NCI-H460 (cell line): ENCODE measurements around the gene PRRG1. TPM values are rescaled to one million over a fixed set of nuclear protein-coding genes. Genes with fewer than 3 reads are reported as not detected.
"Not testable (repeated sequence)": the region's sequence is repeated elsewhere in the genome, so short reads cannot be mapped to it uniquely, and the experiment has no call there.

ENCODE experiments used
- DNase-seq: peaks from one replicate; pipeline ENCODE4 v3.0.0-alpha.2; 2016; ENCODE audit warnings: low read depth; ENCODE audit errors: extremely low read depth
- polyA plus RNA-seq: library from polyadenylated mRNA; depleted of rRNA; stranded (reverse); fragments of >200 nt; gene quantifications from 2 replicates; pipeline ENCODE4 v1.2.3, GENCODE V29; 2014; cell fraction: nucleus; rRNA removed
- total RNA-seq: library from RNA; depleted of rRNA; stranded (reverse); fragments of >200 nt; shearing (Covaris generic); gene quantifications from 2 replicates; pipeline ENCODE4 v1.2.3, GENCODE V29; 2014; rRNA removed

Gene PRRG1
- 18.9 and 23.1 TPM in 2 replicates for total RNA-seq
- polyA plus RNA-seq: 10.7 and 15.0 TPM in 2 replicates

DNA sequence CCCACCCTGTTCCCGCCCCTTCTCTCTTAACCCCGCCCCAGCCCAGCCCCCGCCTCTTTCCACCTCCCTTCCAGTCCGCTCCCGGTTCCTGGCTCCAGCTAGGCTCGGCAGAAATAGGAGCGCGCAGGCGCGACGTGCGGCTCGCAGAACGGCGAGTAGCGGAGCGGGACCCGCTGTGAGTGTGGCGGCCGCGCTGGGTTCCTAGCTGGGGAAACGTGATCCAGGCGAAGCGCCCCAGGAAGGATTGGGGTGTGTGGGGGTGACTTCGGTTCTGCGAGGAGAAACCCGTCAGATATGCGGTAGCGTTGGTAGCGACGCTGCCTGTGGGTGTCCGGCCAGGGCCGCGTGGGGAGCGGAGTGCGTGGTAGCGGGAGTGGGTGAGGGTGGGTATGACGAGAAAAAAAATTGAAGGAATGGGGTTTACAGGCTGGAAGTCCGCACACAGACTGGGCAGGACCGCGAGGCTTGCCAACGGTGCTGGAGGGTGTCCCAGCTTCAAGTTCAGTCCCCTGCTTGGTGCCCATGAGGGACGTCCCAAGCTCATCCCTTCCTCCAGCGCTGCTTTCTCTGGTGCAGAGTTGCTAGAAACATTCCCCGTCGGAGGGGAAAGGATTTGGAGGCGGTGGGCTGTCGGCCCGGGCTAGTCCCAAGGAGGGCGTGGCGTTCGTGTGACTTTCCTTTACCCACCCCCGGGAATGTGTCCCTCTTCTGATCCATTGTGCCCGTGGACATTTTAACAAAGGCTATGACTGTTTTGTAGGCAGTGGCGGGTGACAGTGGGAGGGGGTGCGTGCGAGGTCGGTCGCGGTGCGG is at the start of gene PRRG1:
PRRG1 (plus strand) TSS at position 144 of the 813 bp plus-strand sequence. CDS start 56,886 bp downstream, outside the sequence.
- peak; percentile 80 for DNase-seq

DNA sequence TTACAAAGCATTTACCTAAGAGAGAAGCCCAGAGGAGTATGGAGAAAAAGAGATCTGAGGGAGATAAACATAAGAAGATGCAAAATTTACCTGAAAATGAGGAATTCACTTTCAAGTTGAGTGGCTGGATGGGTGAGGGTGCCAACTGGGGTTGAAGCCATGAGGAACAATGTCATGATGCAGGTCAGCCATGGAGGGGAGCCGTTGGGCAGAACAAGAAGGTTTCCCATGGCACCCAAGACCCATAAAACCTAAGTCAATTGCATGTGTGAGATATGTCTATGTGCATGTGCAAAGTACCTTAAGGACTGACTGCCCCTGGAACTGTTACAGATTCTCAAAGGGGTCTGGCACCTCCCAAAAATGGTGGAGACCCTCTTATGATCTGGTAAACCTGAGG is 46.6 kb upstream of the PRRG1 start:
- peak; percentile 11 for DNase-seq

DNA sequence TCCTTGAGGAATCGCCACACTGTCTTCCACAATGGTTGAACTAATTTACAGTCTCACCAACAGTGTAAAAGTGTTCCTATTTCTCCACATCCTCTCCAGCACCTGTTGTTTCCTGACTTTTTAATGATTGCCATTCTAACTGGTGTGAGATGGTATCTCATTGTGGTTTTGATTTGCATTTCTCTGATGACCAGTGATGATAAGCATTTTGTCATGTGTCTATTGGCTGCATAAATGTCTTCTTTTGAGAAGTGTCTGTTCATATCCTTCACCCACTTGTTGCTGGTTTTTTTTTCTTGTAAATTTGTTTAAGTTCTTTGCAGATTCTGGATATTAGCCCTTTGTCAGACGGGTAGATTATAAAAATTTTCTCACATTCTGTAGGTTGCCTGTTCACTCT is 43.9 kb upstream of the PRRG1 start:
- DNase-seq: not testable (repeated sequence)

DNA sequence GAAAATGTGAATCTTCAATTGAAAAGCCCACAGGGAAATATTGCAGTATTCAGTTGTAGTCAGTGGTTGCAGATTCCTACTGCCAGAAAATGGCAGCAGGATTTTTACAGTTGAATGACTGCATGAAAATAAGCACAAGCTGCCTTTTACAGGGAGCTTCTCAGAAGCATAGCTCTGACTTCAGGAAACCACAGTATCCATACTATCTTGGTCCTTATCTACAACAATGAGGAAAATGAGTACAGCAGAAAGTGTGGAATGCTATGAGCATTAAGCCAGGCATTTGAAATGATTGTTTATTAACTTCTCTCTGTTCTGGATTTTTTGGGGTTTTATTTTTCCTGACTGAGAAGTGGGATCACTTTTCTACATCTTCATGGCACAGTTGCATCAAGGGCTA is 34.6 kb upstream of the PRRG1 start:
- no peak for DNase-seq

DNA sequence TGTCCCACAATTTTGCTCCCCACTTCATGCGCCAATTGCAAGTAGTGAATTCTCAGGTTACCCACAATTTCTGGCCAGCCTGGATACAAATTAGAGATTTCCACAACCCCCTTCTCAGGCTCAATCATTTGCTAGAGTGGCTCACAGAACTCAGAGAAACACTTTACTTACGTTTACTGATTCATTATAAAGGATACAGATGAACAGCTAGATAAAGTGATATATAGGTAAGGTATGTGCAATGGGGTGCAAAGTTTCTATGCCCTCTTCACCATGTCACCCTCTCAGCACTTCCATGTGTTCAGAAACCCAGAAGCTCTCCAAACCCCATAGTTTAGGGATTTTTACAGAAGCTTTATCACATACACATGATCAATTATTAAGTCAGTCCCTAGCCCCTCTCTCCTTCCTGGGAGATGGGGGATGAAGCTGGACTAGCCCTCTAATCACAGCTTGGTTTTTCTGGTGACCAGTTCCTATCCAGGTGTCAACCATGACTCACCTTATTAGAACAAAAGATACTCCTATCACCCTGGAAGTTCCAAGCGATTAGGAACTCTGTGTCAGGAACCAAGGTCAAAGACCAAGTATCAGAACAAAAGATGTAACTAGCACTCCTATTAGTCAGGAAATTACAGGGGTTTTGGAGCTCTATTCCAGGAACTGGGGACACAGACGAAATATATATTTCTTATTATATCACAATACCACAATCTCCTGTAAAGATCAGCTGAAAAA is 33.5 kb upstream of the PRRG1 start:
- no peak for DNase-seq

DNA sequence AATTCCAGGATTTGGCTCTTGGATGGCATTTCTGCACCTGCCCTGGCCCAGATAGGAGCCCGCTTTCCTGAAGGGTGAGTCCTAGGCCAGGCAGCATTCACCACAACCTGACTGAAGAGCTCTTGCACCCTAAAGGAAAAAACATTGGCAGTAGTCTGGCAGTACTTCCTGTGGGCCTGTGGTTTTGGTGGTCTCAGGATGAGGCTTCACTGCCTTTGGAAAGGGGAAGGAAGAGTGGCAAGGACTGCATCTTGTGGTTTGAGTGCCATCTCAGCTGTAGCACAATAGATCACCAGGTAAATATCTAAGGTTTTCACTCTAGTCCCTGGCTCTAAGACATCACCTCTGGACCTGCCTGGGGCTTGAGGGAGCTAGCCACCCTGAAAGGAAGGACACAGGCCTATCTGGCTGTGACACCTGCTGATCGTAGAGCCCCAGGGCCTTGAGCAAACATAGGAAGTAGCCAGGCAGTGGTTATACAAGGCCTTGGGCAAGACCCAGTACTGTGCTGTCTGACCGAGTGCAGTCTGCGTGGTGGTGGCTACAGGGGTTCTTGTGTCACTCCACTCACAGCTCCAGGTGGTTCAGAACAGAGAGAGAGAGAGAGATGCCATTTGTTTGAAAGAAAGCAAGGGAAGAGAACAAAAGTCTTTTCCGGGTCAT is 28.5 kb upstream of the PRRG1 start:
- no peak for DNase-seq

DNA sequence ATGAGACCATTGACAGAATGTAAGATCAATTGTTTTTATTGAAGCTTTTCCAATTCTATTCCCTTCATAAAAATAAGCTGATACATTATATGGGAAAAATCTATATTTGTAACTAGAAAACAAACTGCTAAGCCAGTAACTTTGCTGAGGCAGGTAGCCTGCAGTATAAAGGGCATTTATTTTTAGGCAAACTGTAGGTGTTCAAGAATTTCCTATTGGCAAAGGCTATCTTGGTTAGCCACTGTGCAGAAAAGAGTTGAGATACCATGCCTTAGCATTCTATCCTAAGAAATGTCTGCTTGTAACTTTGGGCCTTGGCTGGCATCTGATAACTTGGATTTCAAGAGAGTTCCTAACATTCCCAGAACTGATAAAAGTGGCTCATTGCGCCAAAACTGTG is 18.5 kb upstream of the PRRG1 start:
- DNase-seq: no peak

DNA sequence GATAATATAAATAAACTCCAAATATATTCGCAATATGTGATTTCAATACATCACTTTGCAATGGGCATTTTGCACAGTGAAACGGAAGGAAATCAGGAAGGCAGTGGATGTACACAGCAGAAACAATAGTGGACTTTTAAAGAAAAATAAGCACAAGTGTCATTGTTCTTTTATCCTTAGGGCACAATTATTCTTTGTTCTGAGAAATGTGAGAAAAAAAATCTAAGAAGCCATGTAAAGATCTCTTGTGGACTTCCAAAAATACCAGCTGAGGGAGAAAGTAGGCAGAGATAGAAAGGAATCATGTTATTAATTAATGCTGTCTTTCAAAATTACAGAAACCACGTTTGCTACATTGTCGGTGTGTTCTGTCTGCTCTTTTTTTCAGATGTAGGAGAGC is 17.6 kb upstream of the PRRG1 start:
- no peak for DNase-seq

DNA sequence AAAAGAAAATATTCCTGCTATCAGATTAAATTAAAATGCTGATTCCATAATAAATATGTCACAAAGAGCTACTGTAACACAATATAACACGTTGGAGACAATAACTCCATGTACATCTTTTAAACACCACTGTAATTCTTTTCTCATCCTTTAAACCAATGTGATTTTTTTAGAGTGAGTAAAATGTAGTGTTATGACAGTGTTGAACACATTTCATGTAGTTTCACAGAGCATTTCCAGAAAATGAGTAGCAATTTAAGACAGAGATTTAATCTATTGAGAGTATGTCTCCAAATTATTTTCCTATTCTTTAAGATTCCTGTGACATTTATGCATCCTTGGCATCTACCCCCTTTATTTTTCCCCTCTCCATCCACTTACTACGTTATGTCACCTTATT is 17.1 kb upstream of the PRRG1 start:
- DNase-seq: no peak

DNA sequence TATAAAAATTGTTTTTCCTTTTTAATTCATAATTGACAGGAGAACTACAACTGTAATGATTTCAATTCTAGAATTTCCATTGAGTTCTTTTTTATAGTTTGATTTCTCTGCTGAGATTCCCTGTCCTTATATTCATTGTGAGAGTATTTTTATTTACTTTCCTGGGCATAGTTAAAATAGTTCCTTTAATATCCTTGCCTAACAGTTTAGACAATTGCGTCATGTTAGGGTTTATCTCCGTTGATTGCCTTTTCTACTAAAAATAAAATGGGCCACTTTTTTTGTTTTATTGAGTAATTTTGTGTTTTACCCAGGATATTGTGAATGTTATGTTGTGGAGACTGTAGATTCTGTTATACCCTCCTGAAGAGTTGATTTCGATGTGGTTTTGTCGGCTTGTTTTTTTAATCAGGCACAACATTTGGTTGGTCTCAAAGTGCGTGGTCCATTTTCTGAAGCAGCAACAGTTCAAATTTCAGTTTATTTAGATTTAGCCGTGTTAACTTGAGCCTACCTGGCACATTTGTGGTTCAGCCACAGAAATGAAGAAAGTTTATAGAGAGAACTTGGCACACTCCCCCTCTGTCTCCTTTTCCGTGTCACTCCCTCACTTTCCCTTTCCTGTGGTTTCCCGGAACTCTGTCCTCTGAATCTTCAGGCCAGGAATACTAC is 16.0 kb upstream of the PRRG1 start:
- no peak for DNase-seq

DNA sequence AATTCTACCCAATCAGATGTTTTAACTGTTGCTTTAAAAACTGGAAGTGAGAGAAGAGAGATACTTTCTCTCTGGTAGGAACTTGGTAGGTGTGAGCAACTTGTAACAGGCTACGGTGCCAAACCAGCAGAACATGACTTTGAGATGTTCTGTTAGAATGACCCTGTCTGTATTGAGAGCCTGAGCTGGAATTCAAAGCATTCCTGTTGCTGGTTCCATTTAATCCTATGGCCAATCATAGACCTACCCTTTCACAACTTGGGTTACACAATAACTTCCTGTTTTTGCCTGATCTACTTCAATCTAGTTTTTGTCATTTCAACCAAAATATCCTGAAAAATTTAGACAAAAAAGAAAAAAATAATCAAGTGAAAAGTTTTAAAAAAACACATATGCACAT is 1.7 kb upstream of the PRRG1 start:
- DNase-seq: no peak

DNA sequence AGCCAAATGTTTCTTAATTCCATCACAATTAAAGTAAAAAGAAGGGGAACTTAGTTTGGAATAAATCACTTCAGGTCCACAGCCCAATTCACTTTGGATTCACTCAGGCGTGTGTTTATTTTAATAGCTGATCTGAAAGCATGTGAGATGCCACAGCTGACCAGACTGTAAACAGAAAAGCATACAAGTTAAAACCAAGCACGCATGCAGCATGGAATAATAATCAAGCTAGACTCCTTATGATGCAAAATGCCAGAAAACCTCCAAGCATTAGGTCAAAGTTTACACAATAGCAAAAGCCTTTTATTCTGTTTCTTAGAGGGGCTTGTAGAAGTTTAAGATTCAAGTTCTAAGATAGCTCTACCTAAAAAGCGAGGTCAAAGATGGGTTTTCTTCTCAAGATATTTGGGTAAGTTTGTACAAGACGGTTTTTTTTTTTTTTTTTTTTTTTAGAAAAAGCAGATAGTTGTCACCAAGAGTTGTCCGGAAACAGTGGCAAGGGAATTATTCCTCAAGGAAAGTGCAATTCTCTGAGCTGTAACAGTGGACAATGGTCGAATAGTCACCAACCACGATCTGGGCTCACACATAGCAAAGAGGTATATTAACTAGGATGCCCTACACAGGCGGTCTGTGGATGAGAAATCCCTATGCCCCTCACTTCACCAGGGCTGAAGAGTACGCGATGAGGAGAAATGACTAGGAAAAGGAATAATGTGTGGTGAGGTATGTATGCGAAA is 763 bp upstream of the PRRG1 start:
- no peak for DNase-seq

DNA sequence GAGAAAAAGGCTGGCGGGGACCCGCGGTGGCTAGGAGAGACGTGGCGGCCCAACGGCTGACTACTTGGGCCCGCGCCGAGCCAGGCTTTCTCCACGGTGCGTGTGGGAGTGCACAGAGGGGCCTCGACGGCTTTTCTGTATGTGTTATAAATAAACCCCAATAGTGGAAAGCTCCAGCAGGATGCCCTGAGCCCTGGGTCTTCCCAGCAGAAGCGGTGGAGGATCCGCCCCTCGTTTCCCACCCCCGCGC is 268 bp upstream of the PRRG1 start:
- no peak for DNase-seq

DNA sequence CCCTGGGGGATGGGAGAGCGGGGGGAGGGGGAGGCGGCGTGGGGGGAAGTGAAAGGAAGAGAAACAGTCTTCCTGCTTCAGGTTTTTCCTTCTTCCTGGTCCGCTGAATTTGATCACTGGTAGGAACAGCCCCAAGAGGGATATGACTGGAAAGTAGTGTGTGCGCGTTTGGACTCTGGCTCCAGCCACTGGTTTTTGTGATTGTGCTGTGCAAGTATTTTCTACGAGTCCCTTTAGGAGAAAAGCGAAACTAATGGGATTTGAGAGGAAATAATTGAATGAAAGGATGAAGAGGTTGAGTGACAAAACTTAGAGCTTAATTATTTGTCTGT is 836 bp downstream of the PRRG1 start:
- no peak for DNase-seq

DNA sequence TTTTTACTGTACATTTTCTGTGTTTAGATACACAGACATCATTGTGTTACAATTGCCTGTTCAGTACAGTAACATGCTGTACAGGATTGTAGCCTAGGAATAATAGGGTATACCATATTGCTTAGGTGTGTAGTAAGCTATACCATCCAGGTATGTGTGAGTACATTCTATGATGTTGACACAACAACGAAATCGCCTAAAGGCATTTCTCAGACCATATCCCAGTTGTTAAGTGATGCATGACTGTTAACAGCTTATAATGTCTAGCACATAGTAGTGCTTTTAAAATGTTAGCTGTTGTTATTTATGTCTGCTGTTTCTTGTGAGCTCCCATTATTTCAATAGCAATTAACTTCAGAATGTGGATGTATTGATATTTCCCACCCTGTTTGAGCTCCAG is 4.5 kb downstream of the PRRG1 start:
- no peak for DNase-seq

DNA sequence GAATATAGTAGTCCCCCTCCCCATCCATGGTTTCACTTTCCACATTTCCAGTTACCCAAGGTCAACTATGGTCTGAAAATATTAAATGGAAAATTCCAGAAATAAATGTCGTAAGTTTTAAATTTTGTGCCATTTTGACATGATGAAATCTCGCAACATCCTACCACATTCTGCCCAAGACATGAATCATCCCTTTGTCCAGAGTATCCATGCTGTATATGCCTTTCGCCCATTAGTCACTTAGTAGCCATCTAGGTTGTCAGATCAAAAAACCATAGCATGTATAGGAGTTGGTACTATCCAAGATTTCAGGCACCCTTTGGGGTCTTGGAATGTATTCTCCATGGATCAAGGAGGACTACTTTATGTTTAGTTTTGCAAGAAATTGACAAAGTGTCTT is 8.3 kb downstream of the PRRG1 start:
- no peak for DNase-seq

DNA sequence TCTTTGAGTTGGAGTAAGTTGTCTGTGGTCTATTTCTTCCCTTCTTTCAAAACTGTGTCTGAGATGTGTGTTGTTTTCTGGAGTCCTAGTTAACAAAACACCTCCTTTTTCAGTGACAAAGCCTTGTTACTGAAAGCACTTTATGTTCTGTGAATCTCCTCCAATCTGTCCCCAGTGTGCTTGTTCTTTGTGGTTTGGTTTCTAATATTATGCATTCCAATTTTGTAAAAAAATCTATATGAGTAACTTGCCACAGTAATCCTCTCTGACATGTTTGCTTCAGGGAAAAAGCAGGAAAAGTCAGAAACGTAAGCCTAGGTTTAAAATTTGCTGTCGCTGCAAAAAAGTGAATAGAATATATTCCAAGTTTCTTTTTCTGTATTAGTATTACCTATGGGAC is 12.4 kb downstream of the PRRG1 start:
- DNase-seq: no peak

DNA sequence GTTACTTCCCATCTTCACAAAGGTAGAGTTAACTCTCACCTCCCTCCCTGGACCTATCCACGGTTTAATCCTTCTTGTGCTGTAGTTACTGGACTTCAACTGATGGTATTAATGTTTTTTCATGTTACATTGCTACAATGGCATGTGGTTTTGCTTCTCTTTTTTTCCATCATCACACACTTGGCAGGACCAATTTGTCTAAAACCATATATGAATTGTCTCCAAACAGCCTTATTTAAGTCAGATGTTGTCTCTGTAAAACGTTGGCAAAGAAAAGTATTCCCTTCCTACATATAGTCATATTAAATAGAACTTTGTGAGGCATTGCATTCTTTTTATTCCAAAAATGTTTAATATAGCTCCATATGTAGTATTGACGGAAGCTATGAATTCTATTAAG is 15.5 kb downstream of the PRRG1 start:
- DNase-seq: no peak

DNA sequence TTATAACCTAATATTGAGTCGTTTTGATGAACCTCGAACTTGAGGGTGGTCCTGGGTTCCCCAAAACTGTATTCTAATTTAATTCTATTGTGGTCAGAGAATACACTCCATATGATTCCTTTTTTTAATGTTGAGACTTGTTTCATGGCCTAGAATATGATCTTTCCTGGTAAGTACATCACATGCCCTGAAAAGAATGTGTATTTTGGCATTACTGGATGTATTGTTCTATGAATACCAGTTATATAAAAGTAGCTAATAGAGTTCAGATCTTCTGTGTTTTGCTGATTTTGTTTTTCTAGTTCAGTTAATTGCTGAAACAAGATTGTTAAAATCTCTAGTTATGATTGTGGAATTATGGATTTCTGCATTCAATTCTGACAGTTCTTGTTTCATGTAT is 18.8 kb downstream of the PRRG1 start:
- no peak for DNase-seq

DNA sequence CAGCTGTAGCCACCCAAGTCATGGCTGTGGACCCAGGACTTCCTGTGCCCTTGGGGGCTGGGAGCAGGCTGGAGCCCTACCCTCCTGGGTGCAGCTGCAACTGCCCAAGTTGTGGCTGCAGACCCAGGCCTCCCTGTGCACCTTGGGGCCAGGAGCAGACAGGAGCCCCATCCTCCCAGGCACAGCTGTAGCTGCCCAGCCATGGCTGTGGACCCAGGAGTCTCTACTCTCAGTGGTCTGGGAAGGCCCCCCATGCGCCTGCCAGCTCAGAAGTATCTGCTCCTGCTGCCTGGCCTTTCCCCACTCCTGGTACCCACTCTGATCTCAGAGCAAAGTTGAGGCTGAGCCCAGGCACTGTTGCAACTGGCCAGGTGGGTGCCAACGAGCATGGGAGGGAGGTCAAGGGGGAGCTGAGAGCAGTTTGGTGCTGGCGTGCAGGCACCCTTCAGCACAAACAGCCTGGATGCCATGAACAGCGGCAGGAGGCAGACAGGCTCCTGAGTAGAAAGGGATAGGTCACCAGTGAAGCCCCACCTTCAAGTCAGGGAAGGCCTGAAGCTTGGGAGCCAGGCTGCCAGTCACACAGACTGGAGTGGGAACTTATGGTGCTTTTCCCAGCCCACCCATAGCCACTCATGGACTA is 21.5 kb downstream of the PRRG1 start:
- no peak for DNase-seq
